Bone marrow (tissue), 2 donors: ENCODE results near the gene CEP295NL.
A peak's percentile ranks its signal among the peaks of the same experiment; 100 is the strongest.

ENCODE experiments used
- DNase-seq, 2 donors: peaks; one replicate each; lab custom pipeline; 2025; lab: John Stamatoyannopoulos, UW

CEP295NL gene

DNA sequence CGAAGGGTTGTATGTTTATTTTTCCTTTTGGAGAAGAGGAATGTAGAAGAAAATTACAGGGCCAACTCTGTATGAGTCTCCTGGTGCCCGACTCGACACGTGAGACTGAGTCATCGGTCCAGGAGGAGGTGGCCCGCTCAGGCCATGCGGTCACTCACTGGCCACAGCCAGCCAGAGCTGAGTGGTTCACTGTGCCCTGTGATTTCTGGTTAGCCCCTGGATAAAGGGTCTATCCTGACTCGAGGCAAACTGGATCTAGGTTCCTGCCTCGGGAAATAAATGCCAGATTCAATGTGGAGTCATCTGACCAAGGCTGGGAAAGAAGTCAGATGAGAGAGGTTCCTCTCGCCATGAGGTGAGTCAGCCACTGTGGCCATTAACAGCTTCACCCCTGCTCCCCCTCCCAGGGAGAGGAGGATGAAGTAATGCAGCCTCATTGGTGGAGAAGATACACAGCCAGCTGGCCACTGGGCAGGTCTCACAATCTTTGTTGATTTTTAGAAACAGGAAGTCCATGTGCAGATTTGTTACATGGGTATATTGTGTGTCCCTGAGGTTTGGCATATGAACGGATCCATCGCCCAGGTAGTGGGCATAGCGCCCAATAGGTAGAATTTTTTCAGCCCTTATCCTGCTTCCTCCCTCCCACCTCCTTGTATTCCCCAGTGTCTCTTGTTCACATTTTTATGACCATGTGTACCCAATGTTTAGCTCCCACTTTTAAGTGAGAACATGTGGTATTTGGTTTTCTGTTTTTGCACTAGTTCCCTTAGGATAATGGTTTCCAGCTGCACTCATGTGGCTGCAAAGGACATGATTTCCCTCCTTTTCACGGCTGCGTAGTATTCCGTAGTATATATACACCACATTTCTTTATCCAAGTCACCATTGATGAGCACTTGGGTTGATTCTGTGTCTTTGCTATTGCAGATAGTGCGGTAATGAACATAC is 40.7 kb downstream of the CEP295NL start:
- DNase-seq = peak in 1 of 2 donors; percentile 52

DNA sequence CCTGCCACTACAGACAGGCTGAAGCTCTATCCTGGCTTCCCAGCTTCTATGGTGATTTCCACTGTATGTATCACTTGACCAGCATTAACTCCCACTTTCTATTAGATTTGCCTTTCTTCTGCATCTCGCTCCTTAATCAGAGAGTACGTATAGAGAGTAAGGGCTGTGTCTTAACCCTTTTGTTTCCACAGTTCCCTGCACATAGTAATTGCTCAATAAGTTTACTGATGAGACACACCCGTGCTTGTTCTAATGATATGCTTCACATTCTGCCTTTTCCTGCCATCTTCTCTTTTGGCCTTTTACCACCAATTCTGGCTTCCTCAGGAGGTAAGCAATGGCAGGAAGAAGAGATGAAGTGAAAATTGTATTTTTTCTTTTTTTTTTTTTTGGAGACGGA is 41.8 kb downstream of the CEP295NL start:
- DNase-seq = no peak

DNA sequence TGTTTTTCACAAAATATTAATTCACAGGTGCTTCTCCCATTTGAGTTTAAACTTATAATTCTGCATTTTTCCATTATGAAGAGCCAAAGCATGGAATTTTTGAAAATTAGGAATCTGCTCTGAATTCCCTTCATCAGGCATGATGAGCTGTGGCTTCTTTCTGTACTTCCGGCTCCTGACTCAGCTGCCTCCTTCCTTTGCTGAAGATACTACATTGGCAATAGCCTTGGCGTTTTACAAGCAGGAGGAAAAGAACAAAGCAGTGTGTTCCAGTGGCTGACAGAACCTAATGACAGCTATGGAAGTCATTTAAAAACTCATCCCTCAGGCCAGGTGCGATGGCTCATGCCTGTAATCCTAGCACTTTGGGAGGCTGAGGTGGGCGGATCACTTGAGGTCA is 44.0 kb downstream of the CEP295NL start:
- no peak for DNase-seq

DNA sequence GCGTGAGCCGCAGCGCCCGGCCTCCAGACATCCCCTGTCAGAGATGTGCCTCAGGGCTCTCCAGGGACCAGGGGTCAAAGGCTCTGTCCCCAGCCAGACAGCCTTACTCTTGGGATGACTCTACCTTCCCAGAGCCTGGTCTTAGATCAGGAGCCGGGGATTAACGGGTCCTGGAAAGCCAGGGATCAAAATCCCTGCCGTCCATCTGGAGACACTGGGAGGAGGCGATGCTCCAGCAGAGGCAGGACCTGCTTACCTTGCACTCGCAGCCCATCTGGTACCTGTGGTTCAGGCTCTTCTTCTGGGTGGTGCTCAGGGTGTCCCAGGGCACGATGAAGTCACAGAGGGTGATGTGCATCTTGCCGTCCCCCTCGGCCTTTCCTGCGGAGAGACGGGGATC is 45.7 kb downstream of the CEP295NL start:
- no peak for DNase-seq

DNA sequence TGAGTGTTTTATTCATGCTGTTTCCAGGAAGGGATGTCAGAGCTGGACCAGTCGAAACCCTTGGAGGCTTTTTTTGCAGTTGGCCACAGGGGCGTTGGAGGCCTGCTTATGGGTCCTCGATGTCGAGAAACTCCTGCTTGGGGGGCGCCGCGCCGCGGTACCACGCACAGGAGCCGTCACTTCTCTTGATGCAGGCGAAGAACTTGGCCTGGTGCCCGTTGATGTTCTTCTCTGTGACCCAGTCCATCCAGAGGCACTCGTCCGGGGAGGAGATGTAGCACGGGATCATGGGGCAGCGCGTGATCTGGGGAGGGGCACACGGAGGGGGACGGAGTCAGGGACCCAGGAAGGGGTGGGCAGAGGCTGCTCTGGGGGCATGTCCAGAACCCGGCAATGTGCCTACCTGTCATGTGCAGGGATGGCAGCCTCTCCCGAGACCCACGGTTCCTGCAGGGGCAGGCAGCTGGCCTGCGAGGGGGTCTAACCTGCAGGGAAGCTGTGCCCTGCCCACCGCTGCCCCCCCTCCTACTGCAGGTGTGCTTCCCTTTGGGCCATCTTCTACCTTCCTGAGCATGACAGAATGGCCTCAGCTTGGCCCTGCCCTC is 47.3 kb downstream of the CEP295NL start:
- DNase-seq = no peak

DNA sequence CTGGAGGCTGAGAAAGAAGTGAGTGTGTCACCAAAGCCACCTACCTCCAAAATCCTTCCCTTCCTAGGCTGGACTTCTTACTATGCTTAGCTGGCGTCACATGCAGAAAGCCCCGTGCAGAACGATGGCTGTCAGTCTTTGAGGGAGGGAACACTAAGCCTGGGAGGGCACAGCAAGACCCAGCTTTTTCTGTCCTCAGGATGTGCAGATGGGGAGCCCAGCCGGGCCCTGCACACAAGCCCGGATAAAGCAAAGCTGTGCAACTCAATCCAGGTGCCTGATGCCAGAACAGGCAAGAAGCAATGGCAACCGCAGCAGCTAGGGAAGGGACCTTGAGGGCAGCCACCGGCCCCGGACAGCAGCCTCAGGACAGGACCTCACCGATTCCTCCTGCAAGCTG is 48.5 kb downstream of the CEP295NL start:
- DNase-seq = no peak

DNA sequence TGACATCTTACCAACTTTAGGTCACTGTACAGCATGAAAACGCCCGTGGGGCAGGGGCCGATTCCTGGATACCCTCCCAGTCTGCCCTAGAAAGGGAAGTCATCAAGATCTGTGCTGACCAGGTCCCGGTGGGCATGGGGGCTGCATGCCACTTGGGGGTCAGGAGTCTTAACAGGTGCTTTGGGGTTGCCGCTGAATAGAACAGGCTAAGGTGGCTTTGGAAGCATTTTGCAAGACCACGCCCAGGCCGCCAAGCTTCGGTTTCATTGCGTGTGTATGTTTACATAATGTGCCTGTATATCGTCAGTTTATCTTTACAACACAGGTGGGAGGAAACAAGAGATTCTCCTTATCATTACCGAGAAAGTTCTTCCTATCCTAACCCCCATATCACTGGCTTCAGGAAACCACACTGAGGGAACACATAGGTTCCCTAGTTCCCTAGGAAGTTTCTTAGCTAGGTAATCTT is 49.0 kb downstream of the CEP295NL start:
- DNase-seq = no peak

DNA sequence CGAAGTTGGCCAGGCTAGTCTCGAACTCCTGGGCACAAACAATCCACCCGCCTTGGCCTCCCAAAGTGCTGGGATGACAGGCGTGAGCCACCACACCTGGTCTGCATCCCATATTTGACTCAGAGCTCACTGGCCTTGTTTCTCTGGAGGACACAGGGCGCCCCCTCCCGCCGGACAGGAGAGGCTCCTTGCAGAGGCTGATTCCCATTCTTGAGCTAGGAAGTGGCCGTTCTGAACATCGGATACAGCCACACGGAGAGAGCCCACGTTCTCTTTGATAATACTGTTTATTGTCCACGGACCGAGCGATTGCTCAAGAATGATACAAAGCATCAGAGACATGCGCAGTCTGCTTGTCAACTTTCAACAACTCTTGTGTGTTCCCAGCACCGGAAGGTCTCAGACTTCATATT is 50.3 kb downstream of the CEP295NL start:
- DNase-seq = no peak

DNA sequence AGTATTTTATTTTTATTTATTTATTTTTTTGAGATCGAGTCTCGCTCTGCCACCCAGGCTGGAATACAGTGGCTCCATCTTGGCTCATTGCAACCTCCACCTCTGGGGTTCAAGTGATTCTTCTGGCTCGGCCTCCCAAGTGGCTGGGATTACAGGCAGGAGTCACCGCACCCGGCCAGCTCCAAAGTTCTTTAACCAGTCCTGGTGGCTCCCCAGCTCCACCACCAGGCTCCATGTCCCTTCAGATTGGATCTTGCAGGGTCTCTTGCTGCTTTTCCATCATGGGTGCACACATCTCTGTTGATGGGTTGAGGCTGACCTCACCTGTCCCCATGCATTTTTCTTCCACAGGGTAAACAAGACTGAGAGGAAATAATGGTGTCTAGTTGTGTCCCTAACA is 54.0 kb downstream of the CEP295NL start:
- DNase-seq = no peak

DNA sequence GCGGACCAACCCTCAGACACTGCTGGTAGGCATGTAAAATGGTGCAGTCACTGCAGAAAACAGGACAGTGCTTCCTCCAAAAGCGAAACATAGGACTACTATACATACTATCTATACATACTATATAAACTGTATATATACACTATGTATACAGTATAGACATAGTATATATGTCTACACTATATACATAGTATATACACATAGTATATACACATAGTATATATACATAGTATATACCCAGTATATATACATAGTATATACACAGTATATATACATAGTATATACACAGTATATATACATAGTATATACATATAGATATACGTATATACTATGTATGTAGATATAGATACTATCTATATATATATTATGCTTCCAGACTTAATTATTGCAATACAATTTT is 55.9 kb downstream of the CEP295NL start:
- DNase-seq = no peak

DNA sequence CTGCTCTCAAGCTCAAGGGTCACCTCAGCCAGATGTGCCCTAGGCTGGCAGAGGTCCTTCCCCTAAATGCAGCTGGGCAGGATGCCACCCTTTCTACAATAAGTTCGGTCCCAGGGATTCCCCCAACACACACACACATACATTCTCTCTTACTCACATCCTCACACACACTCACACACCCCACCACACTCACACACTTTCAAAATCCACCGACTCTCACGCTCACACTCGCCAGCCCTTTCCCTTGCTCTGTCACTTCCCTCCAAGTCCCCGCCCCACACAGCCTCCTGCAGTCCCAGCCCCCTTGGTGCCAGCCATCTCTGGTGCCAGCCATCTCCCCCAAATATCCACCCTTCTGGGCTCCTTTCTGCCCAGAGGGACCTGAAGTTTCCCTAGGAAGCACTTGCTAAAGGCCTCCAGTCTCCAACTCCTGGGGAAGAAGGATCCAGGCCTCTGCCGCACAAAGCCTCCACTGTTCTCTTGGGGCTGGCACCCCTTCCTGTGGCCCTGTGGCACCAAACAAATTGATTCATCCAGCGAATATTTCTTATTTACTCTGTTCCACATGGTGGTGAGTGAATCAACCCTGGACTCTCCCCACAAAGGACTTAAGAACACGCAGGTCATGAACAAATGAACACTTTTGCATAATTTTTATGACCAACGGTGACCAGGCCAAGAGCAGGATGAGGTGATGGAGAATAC is 58.5 kb downstream of the CEP295NL start:
- DNase-seq = peak in 1 of 2 donors; percentile 65

DNA sequence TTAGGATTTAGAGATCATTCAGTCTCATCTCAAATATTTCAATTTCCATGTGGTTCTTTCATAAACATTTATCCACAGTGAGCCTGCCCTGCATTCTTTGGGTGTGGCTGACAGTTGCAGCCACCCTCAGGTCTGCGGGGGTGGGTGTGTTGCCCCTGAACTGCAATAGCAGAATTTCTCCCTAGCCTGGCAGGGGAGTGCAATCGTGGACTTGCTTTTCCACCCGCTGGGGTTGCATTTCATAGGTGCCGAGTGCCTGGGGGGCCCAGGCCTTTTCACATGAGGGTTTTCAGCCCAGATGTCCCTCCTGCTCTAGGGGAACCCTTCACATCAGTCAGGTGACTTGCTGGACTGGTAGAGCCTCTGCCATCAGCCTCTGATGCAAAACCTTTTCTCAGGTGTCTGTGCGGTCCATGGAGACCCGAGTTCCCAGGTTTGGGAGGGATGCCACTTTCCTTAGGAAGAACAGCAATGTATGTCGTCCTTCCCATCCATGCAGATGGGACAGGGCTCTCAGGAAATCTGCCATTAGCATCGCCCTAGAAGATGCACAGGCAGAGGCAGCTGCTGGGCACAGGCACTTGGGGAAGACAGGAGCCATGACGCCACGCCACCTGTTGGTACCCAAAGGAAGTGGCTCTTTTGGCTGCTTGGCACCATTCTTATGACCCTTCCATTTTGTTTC is 60.0 kb downstream of the CEP295NL start:
- no peak for DNase-seq

DNA sequence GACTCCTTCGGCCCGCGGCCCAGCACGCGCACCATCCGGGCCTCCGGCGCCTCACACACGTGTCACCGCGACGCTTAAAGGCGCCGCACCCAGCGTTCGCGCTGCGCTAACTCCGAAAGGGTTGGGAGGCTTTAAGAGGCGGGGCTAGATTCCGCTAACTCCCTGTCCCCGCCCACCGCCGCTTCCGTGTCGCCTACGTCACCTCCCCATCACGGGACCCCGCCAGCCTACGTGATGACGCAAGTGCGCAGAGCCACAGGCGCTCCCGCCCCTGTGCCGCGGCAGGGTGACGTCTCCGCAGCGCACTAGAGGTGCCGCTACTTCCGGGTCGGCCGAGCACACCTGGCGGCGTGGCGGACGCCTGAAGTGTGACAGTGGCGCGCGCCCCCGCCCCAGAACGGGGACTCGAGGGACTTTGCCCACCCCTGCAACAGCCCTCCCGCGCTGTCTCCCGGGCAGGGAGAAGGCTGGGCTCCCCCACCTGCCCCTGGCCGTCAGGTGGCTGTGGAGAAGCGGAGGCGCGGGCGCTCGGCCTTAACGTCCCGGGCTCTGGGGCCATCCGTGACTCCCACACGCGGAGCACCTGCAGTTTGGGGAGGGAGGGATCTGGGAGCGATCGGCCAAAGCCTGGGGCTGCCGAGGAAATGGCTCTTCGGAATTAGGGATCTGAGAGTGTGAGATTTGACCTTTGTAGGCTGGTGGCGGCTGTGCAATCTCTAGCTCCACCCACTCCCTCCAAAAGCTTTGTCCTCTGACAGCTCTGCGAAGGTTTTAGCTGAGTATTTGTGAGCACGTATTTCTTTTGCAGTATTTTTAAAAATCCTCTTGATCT is 62.0 kb downstream of the CEP295NL start, which contains the start of gene USP36:
USP36 (minus strand) TSS at position 35 of the 832 bp plus-strand sequence. CDS start 4,451 bp downstream, outside the sequence.
- peak; percentile 95 to 96 for DNase-seq
